ENCODE measurements around the gene ADPGK.

DNA sequence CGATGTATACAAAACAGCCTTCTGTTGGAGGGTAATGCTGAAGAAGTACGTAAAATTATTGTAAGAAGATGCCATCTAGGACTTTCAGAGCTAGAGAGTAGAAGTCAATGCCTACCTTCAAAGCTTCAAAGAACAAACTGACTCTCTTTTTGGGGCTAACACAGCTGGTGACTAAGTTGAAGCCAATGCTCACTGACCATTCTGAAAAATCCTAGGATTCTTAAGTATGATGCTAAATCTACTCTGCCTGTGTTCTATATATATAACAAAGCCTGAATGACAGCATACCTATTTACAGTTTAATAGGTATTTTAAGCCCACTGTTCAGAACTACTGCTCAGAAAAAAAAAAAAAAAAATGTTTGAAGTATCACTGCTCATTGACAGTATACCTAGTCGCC, 18.9 kb downstream of the ADPGK start:
- TF ChIP-seq POLR2A (IDR thresholded peaks at IDR 0.05), result no peak
- TF ChIP-seq, protein P1, sequence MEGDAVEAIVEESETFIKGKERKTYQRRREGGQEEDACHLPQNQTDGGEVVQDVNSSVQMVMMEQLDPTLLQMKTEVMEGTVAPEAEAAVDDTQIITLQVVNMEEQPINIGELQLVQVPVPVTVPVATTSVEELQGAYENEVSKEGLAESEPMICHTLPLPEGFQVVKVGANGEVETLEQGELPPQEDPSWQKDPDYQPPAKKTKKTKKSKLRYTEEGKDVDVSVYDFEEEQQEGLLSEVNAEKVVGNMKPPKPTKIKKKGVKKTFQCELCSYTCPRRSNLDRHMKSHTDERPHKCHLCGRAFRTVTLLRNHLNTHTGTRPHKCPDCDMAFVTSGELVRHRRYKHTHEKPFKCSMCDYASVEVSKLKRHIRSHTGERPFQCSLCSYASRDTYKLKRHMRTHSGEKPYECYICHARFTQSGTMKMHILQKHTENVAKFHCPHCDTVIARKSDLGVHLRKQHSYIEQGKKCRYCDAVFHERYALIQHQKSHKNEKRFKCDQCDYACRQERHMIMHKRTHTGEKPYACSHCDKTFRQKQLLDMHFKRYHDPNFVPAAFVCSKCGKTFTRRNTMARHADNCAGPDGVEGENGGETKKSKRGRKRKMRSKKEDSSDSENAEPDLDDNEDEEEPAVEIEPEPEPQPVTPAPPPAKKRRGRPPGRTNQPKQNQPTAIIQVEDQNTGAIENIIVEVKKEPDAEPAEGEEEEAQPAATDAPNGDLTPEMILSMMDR (IDR thresholded peaks at IDR 0.05), result no peak
